Caco-2 (cell line): ENCODE data around the gene YJEFN3. TPM values are rescaled to one million over a fixed set of nuclear protein-coding genes. Genes with fewer than 3 reads are reported as not detected.

Experiments
- BruUV-seq: library from RNA; stranded (reverse); fragments of 400-500 nt; replicated peaks from 2 replicates; lab custom pipeline; 2021; lab: Mats Ljungman, UMichigan
- CTCF ChIA-PET: fragments of 300-600 bp; sonication (Branson Sonifier 250); formaldehyde crosslinking; loops from one replicate; lab custom pipeline; 2022; ENCODE audit warnings: antibody characterized with exemption; lab: Charles Lee
- POLR2A ChIA-PET: fragments of 300-600 bp; sonication (Branson Sonifier 250); formaldehyde crosslinking; loops from one replicate; lab custom pipeline; 2022; ENCODE audit warnings: antibody characterized with exemption; lab: Charles Lee
- DNase-seq, 2 experiments: peaks; one replicate each; pipeline versions ENCODE4 v3.0.0 to v3.0.0-alpha.2; 2020 to 2022
- H3K27me3 ChIP-seq: replicated peaks from 2 replicates; pipeline ENCODE4 v1.6.0; 2011; ENCODE audit warnings: low read length; ENCODE audit not compliant: control insufficient read depth, insufficient read depth
- H3K36me3 ChIP-seq: 2 replicates; pipeline ENCODE4 v1.5.1; 2011; ENCODE audit warnings: low read length; ENCODE audit not compliant: control insufficient read depth, insufficient read depth
- H3K4me1 ChIP-seq: fragments of 250-450 bp; sonication (Bioruptor Pico); 2 replicates; pipeline ENCODE4 v1.5.1; 2020; ENCODE audit warnings: mild to moderate bottlenecking
- H3K4me3 ChIP-seq: 2 replicates; pipeline ENCODE4 v1.5.1; 2011; ENCODE audit warnings: low read depth, mild to moderate bottlenecking, control low read depth, low read length
- H3K9me3 ChIP-seq: fragments of 250-450 bp; sonication (Bioruptor Pico); 2 replicates; pipeline ENCODE4 v1.5.1; 2020; ENCODE audit warnings: mild to moderate bottlenecking, moderate library complexity
- H3K27ac Mint-ChIP-seq: one replicate; pipeline ENCODE4 v1.8.0; 2022; ENCODE audit warnings: mixed read lengths; ENCODE audit not compliant: unreplicated experiment
- H3K27me3 Mint-ChIP-seq: one replicate; pipeline ENCODE4 v1.8.0; 2022; ENCODE audit warnings: mixed read lengths; ENCODE audit not compliant: insufficient read depth, unreplicated experiment
- H3K36me3 Mint-ChIP-seq: one replicate; pipeline ENCODE4 v1.8.0; 2022; ENCODE audit warnings: mild to moderate bottlenecking, mixed read lengths; ENCODE audit not compliant: insufficient read depth, unreplicated experiment
- H3K4me1 Mint-ChIP-seq: one replicate; pipeline ENCODE4 v1.8.0; 2022; ENCODE audit warnings: low read depth, mixed read lengths; ENCODE audit not compliant: unreplicated experiment
- H3K4me3 Mint-ChIP-seq: one replicate; pipeline ENCODE4 v1.8.0; 2022; ENCODE audit warnings: mild to moderate bottlenecking, moderate library complexity, mixed read lengths; ENCODE audit not compliant: unreplicated experiment
- H3K9me3 Mint-ChIP-seq: one replicate; pipeline ENCODE4 v1.8.0; 2022; ENCODE audit warnings: mixed read lengths; ENCODE audit not compliant: unreplicated experiment
- CTCF ChIP-seq, 2 experiments: fragments of 200-600 bp in 1 of 2; IDR thresholded peaks; 1 replicate in 1 of 2; 2 replicates in 1 of 2; pipeline versions ENCODE4 v1.5.1 to v1.8.0; 2011 to 2022; ENCODE audit warnings: antibody characterized with exemption in 1 of 2, control low read depth in 1 of 2, inconsistent platforms in 1 of 2, low read depth in 1 of 2, low read length in 1 of 2, mild to moderate bottlenecking in 1 of 2, moderate library complexity in 1 of 2; ENCODE audit not compliant: insufficient read depth in 1 of 2, severe bottlenecking in 1 of 2, unreplicated experiment in 1 of 2
- intact Hi-C: fragments of 100-400 bp; cut with micrococcal nuclease; formaldehyde crosslinking; loops from one replicate; pipeline ENCODE4 v1.10.0; 2022; ENCODE audit not compliant: unreplicated experiment
- total RNA-seq: library from RNA; stranded (reverse); gene quantifications from 2 replicates; pipeline ENCODE4 v1.2.3, GENCODE V29; 2022

Gene YJEFN3
- total RNA-seq, 1 experiment from 2014 or later = 8.1 TPM

GRCh38 chr19:19542507-19542906 lies 13.8 kb downstream of the YJEFN3 start:
- BruUV-seq = no TSS peak
- no peak for TF ChIP-seq CTCF (IDR thresholded peaks at IDR 0.05; ENCODE audit: insufficient read depth in 1 of 2, low read depth in 1 of 2, low read length in 1 of 2, severe bottlenecking in 1 of 2, unreplicated experiment in 1 of 2)
- no peak overlapping the region for H3K4me3 Mint-ChIP-seq
- Histone ChIP-seq H3K4me3 (no peak overlapping the region), H3K36me3 (no peaks in the 10 kb centered on the region), H3K27me3 (no peaks in the 10 kb centered on the region), H3K9me3 (no peaks in the 10 kb centered on the region), H3K4me1 (no peaks in the 10 kb centered on the region)
- ChIA-PET CTCF (no interaction called here), POLR2A (no interaction called here)
- DNase-seq = no peak
- peaks cover 6% of the 10 kb centered on the region for H3K4me1 Mint-ChIP-seq
- no peaks in the 10 kb centered on the region for H3K36me3 Mint-ChIP-seq
- no peaks in the 10 kb centered on the region for H3K9me3 Mint-ChIP-seq
- H3K27me3 Mint-ChIP-seq = no peaks in the 10 kb centered on the region
- intact Hi-C loops = no loop called here
- no peak overlapping the region for H3K27ac Mint-ChIP-seq

GRCh38 chr19:19543101-19543500 lies 14.4 kb downstream of the YJEFN3 start:
- Mint-ChIP-seq H3K27ac (no peak overlapping the region), H3K4me1 (peaks cover 6% of the 10 kb centered on the region), H3K4me3 (no peak overlapping the region), H3K36me3 (no peaks in the 10 kb centered on the region), H3K9me3 (no peaks in the 10 kb centered on the region), H3K27me3 (no peaks in the 10 kb centered on the region)
- no peak for DNase-seq
- POLR2A ChIA-PET = no interaction called here
- no TSS peak for BruUV-seq
- TF ChIP-seq CTCF (IDR thresholded peaks at IDR 0.05; ENCODE audit: insufficient read depth in 1 of 2, low read depth in 1 of 2, low read length in 1 of 2, severe bottlenecking in 1 of 2, unreplicated experiment in 1 of 2) = no peak
- CTCF ChIA-PET = no interaction called here
- H3K27me3 ChIP-seq = no peaks in the 10 kb centered on the region
- intact Hi-C loops = no loop called here
- H3K4me1 ChIP-seq = no peaks in the 10 kb centered on the region
- no peaks in the 10 kb centered on the region for H3K9me3 ChIP-seq
- H3K4me3 ChIP-seq = no peak overlapping the region
- H3K36me3 ChIP-seq = no peaks in the 10 kb centered on the region

DNA sequence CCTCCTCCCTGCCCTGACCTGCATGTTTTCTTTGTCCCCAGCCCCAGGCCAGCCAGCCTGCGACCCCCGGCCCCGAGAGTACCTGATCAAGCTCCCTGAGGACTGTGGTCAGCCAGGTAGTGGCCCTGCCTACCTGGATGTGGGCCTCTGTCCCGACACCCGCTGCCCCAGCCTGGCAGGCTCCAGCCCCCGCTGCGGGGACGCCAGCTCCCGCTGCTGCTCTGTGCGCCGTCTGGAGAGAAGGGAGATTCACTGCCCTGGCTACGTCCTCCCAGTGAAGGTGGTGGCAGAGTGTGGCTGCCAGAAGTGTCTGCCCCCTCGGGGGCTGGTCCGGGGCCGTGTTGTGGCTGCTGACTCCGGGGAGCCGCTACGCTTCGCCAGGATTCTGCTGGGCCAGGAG lies 14.9 kb downstream of the YJEFN3 start:
- H3K27ac Mint-ChIP-seq = no peak overlapping the region
- H3K4me3 ChIP-seq = no peak overlapping the region
- H3K4me1 Mint-ChIP-seq = peaks cover 4% of the 10 kb centered on the region
- no peaks in the 10 kb centered on the region for H3K4me1 ChIP-seq
- no peak for DNase-seq
- no peaks in the 10 kb centered on the region for H3K9me3 ChIP-seq
- no peak for TF ChIP-seq CTCF (IDR thresholded peaks at IDR 0.05; ENCODE audit: insufficient read depth in 1 of 2, low read depth in 1 of 2, low read length in 1 of 2, severe bottlenecking in 1 of 2, unreplicated experiment in 1 of 2)
- H3K27me3 ChIP-seq = no peaks in the 10 kb centered on the region
- no peak overlapping the region for H3K4me3 Mint-ChIP-seq
- POLR2A ChIA-PET = no interaction called here
- H3K27me3 Mint-ChIP-seq = no peaks in the 10 kb centered on the region
- no peaks in the 10 kb centered on the region for H3K36me3 ChIP-seq
- intact Hi-C loops = no loop called here
- CTCF ChIA-PET = no interaction called here
- H3K9me3 Mint-ChIP-seq = no peaks in the 10 kb centered on the region
- no TSS peak for BruUV-seq
- no peaks in the 10 kb centered on the region for H3K36me3 Mint-ChIP-seq
